HG03060 (cell line): ENCODE measurements around the gene BEND7.
"Not testable (repeated sequence)": the region's sequence is repeated elsewhere in the genome, so short reads cannot be mapped to it uniquely, and the experiment has no call there.

Source experiments
- ATAC-seq: cut with Tn5 transposase; IDR thresholded peaks from one replicate; pipeline ENCODE4 v1.9.1; 2021; ENCODE audit warnings: low read depth, moderate number of reproducible peaks; ENCODE audit not compliant: unreplicated experiment

The BEND7 gene

DNA sequence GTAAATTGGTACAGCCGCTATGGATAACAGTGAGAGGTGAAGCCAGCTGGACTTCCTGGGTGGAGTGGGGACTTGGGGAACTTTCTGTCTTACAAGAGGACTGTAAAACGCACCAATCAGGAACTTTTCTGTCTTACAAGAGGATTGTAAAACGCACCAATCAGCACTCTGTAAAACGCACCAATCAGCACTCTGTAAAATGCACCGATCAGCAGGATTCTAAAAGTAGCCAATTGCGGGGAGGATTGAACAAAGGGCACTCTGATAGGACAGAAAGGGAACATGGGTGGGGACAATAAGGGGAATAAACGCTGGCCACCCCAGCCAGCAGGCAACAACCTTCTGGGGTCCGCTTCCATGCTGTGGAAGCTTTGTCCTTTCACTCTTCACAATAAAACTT is 100.9 kb downstream of the BEND7 start:
- not testable (repeated sequence) for ATAC-seq

DNA sequence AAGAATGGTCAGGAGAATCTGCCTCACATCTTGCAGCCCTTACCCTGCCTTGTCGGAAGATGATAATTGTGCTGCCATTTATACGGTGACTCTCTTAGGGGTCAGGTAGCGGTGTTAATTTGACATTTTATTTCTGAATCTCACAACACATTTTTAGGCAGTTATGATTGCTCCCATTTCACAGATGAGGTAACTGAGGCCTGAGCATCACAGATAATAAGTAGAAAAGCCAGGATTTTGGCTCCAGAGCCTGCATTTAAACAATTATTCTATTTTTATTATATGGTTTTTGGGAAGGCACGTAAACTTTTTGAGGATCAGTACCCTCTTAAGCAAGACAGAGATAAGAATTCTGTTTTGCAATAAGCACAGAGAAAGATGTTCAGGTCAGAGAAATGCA is 103.4 kb downstream of the BEND7 start:
- ATAC-seq = no peak

DNA sequence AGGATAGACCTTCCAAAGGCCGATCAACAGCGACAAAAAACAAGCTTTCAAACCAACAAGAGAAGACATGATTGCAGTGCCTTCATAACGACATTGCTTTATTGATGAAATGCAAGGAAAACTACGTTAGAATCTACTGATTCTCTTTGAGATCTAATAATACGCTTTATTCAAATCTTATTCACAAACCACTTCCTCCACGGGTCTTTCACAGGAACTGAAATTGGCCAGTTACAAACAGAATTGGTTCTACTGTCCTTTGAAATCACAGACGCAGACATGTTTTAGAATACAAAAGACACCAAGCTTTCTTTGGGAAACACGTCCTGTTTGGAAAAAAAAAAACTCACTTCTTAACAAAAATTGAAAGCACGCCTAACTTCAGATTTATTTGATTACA is 106.0 kb downstream of the BEND7 start:
- no peak for ATAC-seq

DNA sequence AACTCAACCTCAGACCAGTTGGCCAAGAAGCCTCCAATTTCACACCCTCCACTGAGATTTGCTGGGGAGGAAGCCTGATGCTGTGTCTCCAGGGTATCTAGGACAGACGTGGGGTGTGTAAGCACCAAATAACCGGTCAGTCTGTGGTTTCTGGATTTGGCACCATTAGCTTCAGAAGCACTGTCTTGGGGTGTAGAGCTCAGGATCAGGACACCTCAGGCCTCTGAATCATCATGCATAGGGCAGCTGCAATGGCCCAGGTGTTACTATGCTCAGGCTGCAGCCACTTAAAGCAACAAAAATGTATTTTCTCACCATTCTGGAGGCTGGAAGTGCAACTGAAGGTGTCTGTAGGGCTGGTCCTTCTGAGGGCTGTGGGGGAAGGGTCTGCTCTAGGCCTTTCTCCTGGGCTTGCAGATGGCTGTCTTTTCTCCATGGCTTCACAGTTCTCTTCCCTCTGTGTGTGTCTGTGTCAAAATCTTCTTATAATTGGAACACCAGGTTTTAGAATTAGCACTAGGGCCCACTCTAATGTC is 107.4 kb downstream of the BEND7 start:
- no peak for ATAC-seq

DNA sequence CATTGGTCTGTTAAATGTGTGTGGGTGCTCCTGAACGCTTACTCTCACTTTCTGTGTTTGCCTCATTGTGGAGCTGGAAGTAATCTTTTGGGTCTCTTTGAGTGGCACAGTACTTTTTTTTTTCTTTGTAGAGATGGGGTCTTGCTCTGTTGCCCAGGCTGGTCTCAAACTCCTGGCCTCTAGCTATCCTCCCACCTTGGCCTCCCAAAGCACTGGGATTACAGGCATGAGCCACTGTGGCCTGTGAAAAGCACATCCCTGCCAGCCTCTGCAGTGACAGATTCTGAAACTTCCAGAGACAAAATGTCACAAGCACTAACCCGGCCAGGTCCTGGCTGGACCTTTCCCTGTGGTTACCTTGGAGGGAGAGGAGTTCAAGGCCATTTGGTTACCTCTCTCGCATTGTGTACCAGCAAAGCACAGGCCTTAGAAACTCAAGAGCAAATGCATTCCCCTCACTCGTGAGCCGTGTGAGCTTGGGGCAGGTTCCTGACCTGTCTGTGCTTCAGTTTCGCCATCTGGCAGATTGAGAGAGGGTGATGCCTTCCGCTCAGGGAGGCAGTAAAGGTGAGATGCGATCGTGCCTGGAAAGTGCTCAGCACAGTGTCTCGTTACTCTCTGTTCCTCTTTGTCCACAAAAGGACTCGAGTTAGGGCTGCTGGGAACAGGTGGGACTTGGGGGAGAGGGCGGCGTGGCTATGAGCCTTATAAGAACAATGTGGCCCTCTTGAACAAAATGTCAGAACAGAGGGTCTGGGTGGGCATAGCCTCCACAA is 108.1 kb downstream of the BEND7 start:
- ATAC-seq = no peak

DNA sequence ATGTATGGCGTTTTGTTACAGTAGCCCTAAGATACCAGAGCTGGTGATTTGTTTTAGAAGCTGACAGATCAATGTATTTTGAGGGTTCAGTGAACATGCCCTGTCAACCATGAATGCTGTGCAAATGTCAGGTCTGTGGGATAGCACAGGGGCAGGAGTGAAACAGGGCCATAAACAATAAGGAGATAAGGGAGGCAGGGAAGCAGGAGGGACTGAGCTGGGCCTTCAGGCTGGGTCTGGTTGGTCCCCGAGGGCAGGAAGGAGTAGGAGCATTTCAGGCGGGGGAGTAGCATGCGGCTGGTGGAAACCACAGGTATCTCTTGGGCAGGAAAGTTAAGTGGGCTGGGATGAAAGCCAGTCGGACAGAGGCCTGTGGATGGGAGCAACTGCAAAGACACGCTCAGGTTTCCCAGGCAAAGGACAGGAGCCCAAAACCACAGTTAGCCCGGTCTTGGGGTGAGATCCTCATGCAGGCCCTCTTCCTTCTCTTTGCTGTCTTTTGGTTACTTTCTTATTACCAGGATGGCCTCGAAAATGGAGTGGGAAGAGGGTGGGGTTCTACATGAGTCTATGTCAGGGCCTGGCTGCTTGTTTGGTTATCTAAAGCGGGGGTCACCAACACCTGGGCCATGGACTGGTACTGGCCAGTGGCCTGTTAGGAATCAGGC is 111.2 kb downstream of the BEND7 start:
- ATAC-seq = no peak

DNA sequence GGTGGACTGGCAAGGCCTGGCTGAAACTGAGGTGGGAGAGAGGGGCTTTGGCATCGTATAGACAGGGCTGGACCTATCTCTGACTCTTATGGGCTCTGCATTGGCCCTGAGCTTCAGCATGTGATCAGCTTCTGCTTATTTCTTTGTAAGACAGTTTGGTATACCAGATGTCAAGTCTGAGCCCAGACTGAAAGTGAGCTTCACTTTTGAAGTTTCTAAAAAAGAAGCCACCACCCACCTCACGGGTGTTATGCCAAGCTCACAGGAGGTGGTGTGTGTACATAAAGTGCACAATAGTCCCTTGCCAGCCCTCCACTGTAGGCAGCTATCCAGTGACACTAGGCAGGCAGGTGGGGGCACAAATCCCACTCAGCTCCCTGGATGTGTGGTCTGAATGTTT is 112.1 kb downstream of the BEND7 start:
- no peak for ATAC-seq

DNA sequence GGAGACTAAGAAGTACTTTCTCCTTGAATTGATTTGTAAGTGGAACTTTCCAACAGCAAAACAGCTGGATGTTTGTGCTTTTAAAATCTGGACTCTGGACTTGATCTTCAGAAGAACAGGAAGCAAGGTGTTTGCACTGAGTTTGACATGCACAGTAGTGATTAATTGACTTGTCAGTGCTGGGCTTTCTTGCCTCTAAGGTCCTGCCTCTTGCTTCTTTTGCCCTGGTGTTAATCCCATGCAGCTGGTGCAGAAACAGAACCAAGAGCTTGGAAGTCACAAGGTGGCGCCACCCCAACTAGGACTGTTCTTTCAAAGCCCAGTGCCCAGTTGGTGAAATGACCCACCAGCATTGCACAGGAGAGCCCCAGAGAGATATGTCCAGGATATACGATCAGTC is 114.0 kb downstream of the BEND7 start:
- ATAC-seq = no peak

DNA sequence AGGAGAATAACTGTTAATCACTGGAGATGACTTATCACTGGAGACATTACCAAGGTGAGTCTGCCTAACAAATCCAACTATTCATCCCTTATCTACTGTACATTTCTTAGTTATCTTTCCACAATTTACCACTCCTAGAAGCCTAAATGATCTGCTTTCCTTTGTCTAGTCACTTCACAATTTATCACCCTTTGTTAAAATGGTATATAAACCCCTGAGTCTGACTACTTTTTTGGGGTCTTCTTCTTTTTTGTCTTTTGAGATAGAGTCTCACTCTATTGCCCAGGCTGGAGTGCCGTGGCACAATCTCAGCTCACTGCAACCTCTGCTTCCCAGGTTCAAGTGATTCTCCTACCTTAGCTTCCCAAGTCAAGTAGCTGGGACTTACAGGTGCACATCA is 114.7 kb downstream of the BEND7 start:
- no peak for ATAC-seq

DNA sequence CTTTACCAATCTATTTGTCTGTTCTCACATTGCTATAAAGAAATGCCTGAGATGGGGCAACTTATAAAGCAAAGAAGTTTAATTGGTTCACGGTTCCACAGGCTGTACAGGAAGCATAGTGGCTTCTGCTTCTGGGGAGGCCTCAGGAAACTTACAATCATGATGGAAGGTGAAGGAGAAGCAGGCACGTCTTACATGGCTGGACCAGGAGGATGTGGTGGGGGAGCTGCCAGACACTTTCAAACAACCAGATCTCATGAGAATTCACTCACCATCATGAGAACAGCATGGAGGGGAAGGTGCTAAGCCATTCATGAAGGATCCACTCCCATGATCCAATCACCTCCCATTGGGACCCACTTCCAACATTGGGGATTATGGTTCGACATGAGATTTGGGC is 115.9 kb downstream of the BEND7 start:
- no peak for ATAC-seq

DNA sequence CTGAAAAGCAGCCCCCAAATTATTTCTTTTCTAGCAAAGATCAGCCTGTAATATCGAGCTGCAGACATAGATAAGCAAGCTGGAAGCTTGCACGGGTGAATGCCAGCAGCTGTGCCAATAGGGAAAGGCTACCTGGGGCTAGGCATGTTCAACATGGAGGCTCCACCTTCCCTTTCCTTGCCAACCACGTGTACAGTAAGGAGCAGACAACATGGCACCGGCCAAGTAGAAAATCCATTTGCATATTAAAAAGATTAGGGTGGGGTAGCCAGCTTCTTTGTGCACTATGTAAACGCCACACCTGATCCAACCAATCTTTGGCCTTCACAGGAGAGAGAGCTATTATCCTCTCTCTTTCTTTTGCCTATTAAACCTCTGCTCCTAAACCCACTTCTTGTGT is 124.0 kb downstream of the BEND7 start:
- no peak for ATAC-seq

DNA sequence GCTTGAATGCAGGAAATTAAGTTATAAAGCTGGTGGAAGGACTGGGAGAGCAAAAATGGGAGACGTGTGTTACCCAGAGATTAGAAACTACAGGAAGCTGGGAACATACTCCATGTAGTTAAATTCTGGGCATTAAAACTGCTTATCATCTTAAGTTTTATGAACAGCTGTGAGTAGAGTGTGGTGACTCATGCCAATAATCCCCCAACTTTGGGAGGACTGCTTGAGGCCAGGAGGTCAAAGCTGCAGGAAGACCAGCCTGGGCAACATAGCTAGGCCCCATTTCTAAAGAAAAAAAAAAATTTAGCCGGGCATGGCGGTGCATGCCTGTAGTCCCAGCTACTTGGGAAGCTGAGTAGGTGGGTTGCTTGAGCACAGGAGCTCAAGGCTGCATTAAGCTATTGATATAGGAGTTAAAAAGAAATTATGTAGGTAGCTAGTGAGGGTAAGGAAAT is 124.5 kb downstream of the BEND7 start:
- no peak for ATAC-seq

DNA sequence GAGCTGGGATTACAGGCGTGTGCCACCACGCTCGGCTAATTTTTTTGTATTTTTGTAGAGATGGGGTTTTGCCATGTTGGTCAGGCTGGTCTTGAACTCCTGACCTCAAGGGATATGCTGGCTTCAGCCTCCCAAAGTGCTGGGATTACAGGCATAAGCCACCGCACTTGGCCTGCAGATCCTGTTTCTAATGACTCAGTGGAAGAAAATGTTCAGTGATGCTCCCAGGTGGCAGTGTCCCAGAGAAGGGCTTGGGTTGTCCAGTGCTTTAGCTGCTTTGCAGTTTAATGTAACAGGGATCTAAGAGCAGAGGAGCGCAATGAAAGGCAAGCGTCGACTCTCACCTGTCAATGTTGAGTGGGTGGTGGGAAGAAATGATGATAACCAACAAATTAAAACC is 125.4 kb downstream of the BEND7 start:
- ATAC-seq = not testable (repeated sequence)

DNA sequence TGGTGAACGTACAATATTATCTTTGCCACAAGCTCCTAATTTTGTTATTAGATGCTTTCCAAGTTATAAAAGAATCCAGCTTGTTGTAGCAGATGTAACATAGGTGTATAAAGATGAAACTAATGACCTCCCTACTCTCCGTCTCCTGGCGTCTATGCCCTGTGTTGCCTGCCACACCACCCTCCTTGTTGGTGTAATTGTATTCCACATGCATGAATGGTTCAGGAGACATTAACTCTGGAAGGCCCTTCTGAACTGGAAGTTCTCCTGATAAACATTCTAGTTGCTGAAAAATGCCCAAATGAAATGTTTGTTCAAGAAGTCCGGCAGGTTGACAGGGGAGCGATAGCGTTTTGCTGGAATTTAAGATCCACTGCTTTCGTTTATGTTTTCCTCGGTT is 126.8 kb downstream of the BEND7 start:
- no peak for ATAC-seq

DNA sequence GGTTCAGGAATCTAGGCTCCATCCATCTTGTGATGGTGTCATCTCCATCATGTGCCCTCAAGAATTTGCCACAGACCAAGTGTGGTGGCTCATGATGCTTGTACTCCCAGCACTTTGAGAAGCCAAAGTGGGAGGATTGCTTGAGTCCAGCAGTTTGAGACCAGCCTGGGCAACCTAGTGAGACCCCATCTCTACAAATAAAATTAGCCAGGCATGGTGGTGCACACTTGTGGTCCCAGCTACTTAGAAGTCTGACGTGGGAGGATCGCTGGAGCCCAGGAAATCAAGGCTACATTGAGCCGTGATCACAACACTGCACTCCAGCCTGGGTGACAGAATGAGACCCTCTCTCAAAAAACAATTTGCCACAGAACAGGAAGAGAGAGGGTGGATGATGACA is 127.7 kb downstream of the BEND7 start:
- no peak for ATAC-seq

DNA sequence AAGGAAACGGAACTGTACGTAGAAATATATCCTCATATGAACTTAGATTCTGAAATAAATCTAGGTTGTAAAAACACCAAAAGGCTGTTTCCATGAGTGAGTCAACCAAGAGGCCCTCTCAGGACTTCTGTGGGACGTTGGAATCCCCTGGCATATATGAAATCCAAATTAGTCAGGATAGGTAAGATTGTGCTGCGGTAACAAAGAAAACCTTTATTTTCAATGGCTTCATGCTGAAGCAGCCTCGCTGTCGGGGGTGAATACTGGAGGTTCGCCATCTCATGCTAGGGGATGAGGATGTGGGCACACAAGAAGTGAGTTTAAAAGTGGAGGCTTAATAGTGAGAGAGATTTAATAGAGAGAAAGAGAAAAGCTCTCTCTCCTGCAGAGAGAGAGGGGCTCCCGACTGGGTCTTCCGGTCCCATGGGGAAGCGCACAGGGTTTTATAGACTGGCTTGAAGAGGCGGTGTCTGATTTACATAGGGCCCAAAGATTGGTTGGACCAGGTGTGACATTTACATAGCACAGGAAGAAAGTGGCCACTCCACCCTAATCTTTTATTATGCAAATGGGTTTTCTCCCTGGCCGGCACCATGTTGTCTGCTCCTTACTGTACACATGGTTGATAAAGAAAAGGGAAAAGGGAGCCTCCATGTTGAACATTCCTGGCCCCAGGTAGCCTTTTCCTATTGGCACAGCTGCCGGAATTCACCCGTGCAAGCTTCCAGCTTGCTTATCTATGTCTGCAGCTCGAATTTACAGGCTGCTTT is 128.4 kb downstream of the BEND7 start:
- ATAC-seq = no peak

DNA sequence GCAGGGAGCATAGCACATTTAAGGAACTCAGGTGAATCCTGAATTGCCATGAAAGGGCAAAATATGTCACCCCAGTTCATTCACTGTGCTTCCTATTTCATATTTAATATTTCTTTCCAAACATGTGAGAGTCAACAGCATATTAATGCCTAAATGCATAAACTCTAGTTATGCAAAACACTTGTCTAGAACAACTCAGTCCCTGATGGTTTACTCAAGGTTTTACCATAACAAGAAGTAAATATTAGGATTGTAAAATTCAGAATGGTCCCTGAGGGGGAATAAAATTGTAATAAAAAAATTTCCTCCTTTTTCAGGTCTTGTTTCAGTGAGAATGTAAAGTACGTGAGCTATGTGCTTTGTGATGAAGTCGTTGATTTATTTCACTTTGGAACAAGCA is 129.1 kb downstream of the BEND7 start:
- ATAC-seq = no peak

DNA sequence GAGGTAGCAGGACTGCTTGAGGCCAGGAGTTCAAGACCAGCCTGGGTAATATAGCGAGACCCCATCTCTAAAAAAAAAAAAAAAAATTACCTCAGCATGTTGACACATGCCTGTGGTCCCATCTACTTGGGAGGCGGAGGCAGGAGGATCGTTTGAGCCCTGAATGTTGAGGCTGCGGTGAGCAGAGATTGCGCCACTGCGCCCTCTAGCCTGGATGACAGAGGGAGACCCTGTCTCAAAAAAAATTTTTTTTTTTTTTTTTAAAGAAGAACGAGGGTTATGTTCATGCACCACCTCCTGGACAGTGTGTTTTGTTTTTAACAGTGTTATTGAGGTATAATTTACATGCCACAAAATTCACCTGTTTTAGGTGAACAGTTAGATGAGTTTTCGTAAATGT is 129.6 kb downstream of the BEND7 start:
- no peak for ATAC-seq

DNA sequence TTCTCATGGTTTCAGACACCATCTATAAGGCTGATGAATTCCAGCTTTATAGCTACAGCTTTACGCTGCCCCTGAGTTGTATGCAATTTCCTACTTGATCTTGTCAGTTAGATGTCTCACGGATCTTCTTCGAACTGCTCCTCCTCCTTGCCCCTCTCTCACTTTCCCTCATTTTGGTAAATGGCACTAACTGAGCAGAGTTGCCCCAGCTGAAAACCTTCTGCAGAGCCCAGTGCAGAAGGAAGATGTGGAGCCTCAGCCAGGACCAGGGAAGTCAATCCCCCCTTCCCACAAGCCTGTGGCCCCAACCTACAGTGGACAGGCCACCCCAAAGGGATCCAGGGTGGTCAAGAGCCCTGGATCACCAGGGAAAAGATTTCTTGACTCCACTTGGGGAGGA is 131.8 kb downstream of the BEND7 start:
- no peak for ATAC-seq

DNA sequence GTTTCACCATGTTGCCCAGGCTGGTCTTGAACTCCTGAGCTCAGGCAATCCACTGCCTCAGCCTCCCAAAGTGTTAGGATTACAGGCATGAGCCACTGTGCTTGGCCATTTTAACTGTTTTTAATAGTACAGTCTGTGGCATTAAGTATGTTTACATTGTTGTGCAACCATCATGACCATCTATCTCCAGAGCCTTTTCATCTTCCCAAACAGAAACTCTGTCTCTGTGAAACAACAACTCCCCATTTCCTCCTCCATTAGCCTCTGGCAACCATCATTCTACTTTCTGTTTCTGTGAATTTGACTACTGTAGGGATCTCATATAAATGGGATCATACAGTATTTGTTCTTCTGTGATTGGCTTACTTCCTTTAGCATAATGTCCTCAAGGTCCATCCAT is 132.4 kb downstream of the BEND7 start:
- ATAC-seq = no peak

DNA sequence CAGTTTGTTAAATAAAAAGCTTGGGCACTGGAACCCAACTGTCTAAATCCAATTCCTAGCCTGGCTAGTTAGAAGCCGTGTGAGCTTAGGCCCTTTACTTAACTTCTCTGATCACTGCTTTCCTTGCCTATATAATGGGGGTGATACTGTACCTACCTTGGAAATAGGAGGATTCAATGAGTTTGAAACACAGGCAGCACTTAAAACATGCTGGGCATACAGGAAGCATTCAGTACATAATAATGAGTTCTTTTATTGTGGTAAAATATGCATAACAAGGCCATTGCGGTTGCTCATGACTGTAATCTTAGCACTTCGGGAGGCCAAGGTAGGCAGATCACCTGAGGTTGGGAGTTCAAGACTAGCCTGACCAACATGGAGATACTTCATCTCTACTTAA is 133.3 kb downstream of the BEND7 start:
- no peak for ATAC-seq
